Measurements from ENCODE around the gene KREMEN1. TPM values are rescaled to one million over a fixed set of nuclear protein-coding genes. Genes with fewer than 3 reads are reported as not detected.

KREMEN1 gene
- total and polyA plus RNA-seq, 3 donors from 2014 or later: 42.5 to 54.9 (median 54.5) TPM

DNA sequence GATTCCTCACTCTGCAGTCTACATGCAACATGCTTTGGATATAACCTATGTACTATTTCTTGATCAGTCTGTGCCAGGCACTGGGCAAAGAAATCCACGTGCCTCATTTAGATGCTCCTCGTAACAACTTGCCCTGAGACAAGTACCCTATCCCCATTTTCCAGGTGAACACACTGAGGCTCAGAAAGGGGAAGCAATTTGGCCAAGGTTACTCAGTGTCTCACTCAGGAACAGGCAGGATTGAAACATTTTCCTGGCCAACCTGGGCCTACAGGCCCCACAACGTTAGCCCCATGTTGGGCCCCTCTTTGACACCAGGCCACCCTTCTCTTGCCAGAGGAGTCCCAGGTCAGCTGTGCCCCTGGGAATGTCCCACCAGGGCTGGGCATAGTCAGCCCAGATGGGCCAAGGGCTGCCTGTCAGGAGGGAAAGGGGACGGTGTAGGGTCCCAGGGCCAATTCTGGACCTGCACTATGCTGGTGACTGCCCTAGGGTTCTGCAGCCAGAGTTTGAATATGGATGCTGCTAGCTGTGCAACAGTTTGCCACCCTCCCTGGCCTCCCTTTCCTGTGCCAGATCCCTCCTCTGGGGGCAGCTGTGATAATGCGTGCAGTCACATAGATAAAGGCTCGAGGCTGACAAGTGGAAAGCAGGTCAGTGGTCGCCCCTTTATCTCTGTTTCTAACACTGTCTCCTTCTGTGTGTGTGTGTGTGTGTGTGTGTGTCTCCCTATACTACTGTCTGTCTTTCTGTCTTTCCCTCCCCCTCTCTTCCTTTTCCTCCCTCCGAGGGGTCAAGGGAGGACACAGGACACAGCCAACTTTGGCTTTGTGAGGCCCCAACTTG is 122.5 kb downstream of the KREMEN1 start:
- Histone ChIP-seq H3K27me3 (no peaks in the 10 kb centered on the region), H3K36me3 (ENCODE audit: low read depth, missing control alignments) (no peaks in the 10 kb centered on the region), H3K4me3 (no peak overlapping the region), H3K27ac (no peak overlapping the region), H3K9me3 (no peaks in the 10 kb centered on the region), H3K4me1 (no peaks in the 10 kb centered on the region)
- DNase-seq: no peak
- no peak for TF ChIP-seq POLR2A (IDR thresholded peaks at IDR 0.05)
- TF ChIP-seq, protein P1, sequence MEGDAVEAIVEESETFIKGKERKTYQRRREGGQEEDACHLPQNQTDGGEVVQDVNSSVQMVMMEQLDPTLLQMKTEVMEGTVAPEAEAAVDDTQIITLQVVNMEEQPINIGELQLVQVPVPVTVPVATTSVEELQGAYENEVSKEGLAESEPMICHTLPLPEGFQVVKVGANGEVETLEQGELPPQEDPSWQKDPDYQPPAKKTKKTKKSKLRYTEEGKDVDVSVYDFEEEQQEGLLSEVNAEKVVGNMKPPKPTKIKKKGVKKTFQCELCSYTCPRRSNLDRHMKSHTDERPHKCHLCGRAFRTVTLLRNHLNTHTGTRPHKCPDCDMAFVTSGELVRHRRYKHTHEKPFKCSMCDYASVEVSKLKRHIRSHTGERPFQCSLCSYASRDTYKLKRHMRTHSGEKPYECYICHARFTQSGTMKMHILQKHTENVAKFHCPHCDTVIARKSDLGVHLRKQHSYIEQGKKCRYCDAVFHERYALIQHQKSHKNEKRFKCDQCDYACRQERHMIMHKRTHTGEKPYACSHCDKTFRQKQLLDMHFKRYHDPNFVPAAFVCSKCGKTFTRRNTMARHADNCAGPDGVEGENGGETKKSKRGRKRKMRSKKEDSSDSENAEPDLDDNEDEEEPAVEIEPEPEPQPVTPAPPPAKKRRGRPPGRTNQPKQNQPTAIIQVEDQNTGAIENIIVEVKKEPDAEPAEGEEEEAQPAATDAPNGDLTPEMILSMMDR (IDR thresholded peaks at IDR 0.05): no peak
- 61 to 81% methylated on average over 7 to 8 of the region's 8 CpGs for WGBS, 2 donors
- intact Hi-C loops (cut with DNase I; ENCODE audit: low total_unique reads): no loop called here

- no peak for DNase-seq
- Histone ChIP-seq H3K27me3 (no peaks in the 10 kb centered on the region), H3K4me3 (no peak overlapping the region), H3K36me3 (ENCODE audit: low read depth, missing control alignments) (no peaks in the 10 kb centered on the region), H3K4me1 (no peaks in the 10 kb centered on the region), H3K9me3 (no peaks in the 10 kb centered on the region), H3K27ac (no peak overlapping the region)
- intact Hi-C loops (cut with DNase I; ENCODE audit: low total_unique reads): no loop called here
- TF ChIP-seq, protein P1 (IDR thresholded peaks at IDR 0.05): no peak
- no peak for TF ChIP-seq POLR2A (IDR thresholded peaks at IDR 0.05)
- 57 to 69% methylated on average over 9 of the region's 10 CpGs for WGBS, 2 donors
These were observed 123.3 kb downstream of the KREMEN1 start for GRCh38 chr22:29195964-29196666.

- no peak for TF ChIP-seq POLR2A (IDR thresholded peaks at IDR 0.05)
- TF ChIP-seq, protein P1 (IDR thresholded peaks at IDR 0.05): no peak
- no peak overlapping the region for H3K4me3 ChIP-seq
- H3K9me3 ChIP-seq: no peaks in the 10 kb centered on the region
- H3K27me3 ChIP-seq: no peaks in the 10 kb centered on the region
- no peaks in the 10 kb centered on the region for H3K36me3 ChIP-seq (ENCODE audit: low read depth, missing control alignments)
- WGBS, 2 donors: 91 to 95% methylated on average over 3 of the region's 3 CpGs
- H3K27ac ChIP-seq: no peak overlapping the region
- DNase-seq: no peak
- intact Hi-C loops (cut with DNase I; ENCODE audit: low total_unique reads): no loop called here
- H3K4me1 ChIP-seq: no peaks in the 10 kb centered on the region
These were observed 124.3 kb downstream of the KREMEN1 start for GRCh38 chr22:29197096-29197495.

GRCh38 chr22:29198240-29198639 is 125.4 kb downstream of the KREMEN1 start:
- TF ChIP-seq, protein P1 (IDR thresholded peaks at IDR 0.05): no peak
- no peak for TF ChIP-seq POLR2A (IDR thresholded peaks at IDR 0.05)
- intact Hi-C loops (cut with DNase I; ENCODE audit: low total_unique reads): no loop called here
- H3K9me3 ChIP-seq: no peaks in the 10 kb centered on the region
- H3K4me1 ChIP-seq: no peaks in the 10 kb centered on the region
- 91 to 95% methylated on average over 5 of the region's 5 CpGs for WGBS, 2 donors
- no peak for DNase-seq
- no peaks in the 10 kb centered on the region for H3K27me3 ChIP-seq
- no peak overlapping the region for H3K4me3 ChIP-seq
- H3K36me3 ChIP-seq (ENCODE audit: low read depth, missing control alignments): no peaks in the 10 kb centered on the region
- no peak overlapping the region for H3K27ac ChIP-seq
